T-helper 2 cell treated with Interferon-gamma antibody and Interleukin-4, amounts not matched to agents 5 μg/mL and 100 μg/mL, for 36 hours (primary cell): ENCODE results near the gene OASL.
"Not testable (repeated sequence)": the region's sequence is repeated elsewhere in the genome, so short reads cannot be mapped to it uniquely, and the experiment has no call there.

Experiments used
- DNase-seq: peaks from one replicate; pipeline ENCODE4 v3.0.0; 2021; ENCODE audit warnings: low spot score
- H3K27ac Mint-ChIP-seq: one replicate; pipeline ENCODE4 v1.8.0; 2021; ENCODE audit warnings: mild to moderate bottlenecking, mixed read lengths
- H3K27me3 Mint-ChIP-seq: one replicate; pipeline ENCODE4 v1.8.0; 2021; ENCODE audit warnings: low read depth, mixed read lengths
- H3K36me3 Mint-ChIP-seq: one replicate; pipeline ENCODE4 v1.8.0; 2021; ENCODE audit warnings: low read depth, mixed read lengths
- H3K4me1 Mint-ChIP-seq: one replicate; pipeline ENCODE4 v1.8.0; 2021; ENCODE audit warnings: low read depth, mixed read lengths
- H3K4me3 Mint-ChIP-seq: one replicate; pipeline ENCODE4 v1.8.0; 2022; ENCODE audit warnings: mild to moderate bottlenecking, moderate library complexity, mixed read lengths
- H3K9me3 Mint-ChIP-seq: one replicate; pipeline ENCODE4 v1.8.0; 2021; ENCODE audit warnings: mixed read lengths

OASL gene, protein sequence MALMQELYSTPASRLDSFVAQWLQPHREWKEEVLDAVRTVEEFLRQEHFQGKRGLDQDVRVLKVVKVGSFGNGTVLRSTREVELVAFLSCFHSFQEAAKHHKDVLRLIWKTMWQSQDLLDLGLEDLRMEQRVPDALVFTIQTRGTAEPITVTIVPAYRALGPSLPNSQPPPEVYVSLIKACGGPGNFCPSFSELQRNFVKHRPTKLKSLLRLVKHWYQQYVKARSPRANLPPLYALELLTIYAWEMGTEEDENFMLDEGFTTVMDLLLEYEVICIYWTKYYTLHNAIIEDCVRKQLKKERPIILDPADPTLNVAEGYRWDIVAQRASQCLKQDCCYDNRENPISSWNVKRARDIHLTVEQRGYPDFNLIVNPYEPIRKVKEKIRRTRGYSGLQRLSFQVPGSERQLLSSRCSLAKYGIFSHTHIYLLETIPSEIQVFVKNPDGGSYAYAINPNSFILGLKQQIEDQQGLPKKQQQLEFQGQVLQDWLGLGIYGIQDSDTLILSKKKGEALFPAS

DNA sequence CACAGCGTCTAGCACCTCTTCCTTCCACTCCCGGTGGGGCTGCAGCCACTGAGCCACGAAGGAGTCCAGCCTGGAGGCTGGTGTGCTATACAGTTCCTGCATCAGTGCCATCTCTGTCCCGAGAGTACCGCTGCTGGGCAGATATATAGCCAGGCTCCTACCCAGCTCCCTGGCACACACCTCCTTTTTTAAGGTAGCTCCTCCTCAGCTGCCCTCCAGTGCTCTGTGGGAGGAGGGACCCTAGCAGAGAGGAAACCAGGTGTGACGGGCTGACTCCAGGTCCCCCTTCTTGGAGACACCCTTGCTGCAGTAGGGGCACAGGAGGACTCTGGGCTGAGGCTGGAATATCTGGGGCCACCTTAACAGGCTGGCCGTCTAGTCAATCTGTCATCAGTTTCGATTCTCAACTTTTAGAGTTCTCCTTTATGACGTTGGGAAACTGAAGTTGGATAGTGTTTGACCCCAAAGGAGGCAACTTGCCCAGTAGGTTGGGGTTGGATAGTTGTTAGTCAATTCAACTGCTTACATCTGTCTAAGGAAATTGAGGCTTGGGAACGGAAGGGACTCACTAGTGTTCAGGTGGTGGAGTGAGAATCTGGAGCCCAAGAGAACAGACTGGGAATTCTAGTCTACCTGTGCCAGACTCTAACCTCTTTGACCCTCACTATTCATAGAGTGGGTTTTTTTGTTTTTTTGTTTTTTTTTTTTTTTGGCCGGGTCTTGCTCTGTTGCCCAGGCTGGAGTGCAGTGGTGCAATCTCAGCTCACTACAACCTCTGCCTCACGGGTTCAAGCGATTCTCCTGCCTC is at the start of gene OASL:
TSS of gene OASL (minus strand) at position 386 of the 808 bp plus-strand sequence. CDS start at position 111, 275 bp downstream.
- H3K4me3 Mint-ChIP-seq = peak within 1 kb of the TSS; percentile 94
- H3K27ac Mint-ChIP-seq = peak within 1 kb of the TSS; percentile 89
- H3K4me1 Mint-ChIP-seq = peaks cover 35% of the 10 kb centered on the region
- peaks cover 14% of the 10 kb centered on the region for H3K36me3 Mint-ChIP-seq
- DNase-seq = peak; percentile 36
- peaks cover 15% of the 10 kb centered on the region for H3K27me3 Mint-ChIP-seq
- no peaks in the 10 kb centered on the region for H3K9me3 Mint-ChIP-seq

DNA sequence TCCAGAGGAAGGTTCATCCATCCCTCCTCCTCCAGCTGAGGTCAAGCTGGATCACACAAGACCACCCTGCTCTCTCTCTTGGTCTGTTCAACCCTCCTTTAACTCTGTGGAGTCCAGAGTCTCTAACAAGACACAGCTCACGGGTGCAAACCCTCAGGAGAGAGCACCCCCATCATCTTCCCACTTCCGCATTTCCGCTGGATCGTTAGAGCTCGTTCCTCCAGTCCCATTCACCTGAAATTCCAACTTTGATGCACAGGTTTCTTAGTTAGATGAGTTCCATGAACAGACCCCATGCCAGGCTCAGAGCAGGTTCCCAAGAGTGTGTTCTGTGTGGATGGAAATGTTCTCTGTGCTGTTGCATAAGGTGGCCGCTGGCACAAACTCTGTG is 49.1 kb upstream of the OASL start:
- Mint-ChIP-seq H3K4me3 (no peak overlapping the region), H3K27me3 (no peaks in the 10 kb centered on the region), H3K9me3 (no peaks in the 10 kb centered on the region), H3K4me1 (peaks cover 31% of the 10 kb centered on the region), H3K36me3 (peaks cover 2% of the 10 kb centered on the region), H3K27ac (peak overlapping the region; percentile 57)
- no peak for DNase-seq

DNA sequence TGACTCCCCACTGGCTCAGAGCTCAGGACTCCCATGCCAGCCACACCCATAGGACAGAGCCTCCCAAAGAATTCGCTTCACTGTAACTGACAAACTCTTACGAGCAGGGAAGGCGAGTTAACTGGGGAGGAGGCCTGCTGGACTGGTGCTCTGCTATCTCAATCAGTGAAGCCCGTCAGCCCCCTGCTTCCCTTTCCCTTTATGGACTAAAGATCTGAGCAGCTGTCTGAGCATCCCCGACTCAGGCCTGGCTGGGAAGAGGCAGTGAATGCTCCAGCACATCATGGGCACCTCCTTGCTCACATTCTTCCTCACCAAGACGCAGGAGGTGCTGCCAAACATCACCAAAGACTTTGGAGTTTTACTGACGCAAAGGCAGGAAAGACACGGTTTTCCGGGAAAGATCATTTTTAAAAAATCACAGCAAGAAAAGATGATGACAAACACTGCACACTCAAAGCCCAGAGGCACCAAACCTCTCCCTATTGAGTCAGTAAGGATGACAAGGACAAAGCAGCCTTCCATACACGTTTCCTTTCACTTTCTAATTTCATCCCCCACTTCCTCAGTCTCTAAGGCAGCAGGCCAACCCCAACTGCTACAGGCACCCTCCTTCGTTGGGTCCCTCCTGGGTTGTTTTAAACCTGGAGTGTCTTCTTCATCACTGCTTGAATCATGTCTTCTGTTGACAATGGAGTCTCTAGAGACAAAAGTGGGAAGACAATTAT is 48.6 kb upstream of the OASL start:
- H3K9me3 Mint-ChIP-seq = no peaks in the 10 kb centered on the region
- H3K27ac Mint-ChIP-seq = peak overlapping the region; percentile 23
- no peak for DNase-seq
- peaks cover 27% of the 10 kb centered on the region for H3K4me1 Mint-ChIP-seq
- H3K4me3 Mint-ChIP-seq = peak overlapping the region; percentile 9
- peaks cover 2% of the 10 kb centered on the region for H3K27me3 Mint-ChIP-seq
- peaks cover 2% of the 10 kb centered on the region for H3K36me3 Mint-ChIP-seq

DNA sequence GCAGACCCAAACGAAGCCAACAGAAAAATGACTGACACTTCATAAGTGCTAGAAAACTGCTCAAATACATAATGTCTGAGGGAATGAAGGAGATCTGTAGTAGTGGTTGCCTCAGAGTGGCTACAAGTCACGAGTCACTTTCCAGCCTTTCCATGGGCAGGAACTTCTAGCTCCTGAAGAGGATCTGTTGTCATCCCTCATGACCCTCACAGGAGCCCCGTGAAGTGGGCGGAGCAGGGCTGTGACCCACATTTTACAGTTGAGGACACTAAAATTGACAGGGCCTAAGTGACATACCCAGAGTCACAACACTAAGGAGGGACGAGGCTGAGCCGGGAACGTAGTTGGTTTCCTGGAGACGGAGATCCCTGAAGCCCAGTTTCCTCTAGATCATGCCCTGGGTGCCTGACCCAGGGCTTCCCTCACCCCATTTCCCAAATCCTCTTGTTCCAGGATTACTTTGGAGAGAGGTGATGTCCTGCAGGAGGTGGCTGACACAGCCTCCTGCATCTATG is 47.8 kb upstream of the OASL start:
- H3K4me1 Mint-ChIP-seq = peaks cover 19% of the 10 kb centered on the region
- H3K4me3 Mint-ChIP-seq = no peak overlapping the region
- H3K36me3 Mint-ChIP-seq = no peaks in the 10 kb centered on the region
- no peaks in the 10 kb centered on the region for H3K9me3 Mint-ChIP-seq
- peaks cover 7% of the 10 kb centered on the region for H3K27me3 Mint-ChIP-seq
- H3K27ac Mint-ChIP-seq = no peak overlapping the region
- DNase-seq = no peak

DNA sequence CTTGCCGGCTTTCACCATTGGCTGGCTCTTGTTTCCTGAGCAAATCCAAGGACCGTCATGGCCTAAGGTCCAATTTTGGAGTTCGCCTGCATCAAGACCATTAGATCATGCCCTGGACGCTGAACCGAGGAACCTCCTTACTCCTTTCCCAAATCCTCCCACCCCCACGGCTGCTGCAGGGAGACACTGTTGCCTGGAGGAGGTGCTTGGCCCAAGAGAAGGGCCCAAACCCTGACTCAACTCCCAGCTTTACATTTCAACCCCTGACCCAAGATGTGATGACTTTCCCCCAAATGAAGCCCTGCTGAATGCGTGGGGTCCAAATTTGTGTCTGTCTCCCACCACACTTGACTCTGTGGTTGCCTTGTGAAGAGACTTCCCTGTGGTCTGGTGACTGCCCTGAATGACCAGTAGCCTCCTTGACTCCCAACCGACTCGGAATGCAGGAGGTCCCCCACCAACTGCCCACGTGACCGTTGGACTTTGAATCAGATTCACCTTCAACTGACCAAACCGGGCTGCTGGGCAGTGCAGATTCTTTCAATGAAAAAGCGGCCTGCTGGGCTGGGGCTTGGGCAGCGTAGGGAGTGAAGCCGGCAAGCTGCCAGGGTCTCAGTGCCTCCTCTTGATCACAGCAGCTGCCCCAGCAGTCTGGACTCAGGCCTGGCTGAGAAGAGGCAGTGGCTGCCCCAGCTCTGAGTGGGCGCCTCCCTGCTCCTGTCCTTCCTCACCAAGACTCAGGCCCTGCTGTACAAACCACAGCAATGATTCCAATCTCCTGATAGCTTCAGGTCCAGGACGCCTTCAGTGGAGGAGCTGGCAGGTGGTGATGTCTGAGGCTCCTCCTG is 46.7 kb upstream of the OASL start:
- H3K36me3 Mint-ChIP-seq = no peaks in the 10 kb centered on the region
- DNase-seq = no peak
- no peak overlapping the region for H3K27ac Mint-ChIP-seq

DNA sequence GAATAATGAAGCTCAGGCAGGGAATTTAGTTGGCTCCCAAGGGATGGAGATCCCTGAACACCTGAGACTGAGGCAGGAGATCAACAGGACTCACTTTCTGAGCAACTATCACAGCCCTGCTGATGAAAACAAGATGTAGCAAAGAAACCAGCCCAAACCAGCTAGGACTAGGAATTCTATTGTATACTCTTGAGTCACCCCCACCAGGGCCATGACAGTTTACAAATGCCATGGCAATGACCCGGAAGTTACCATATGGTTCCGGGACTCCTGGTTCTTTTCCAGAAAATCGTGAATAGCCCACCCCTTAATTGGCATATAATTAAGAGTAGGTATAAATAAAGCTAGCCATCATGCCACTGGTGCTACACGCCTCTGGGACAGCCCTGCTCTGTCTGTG is 46.0 kb upstream of the OASL start:
- DNase-seq = no peak
- Mint-ChIP-seq H3K27ac (no peak overlapping the region), H3K36me3 (no peaks in the 10 kb centered on the region), H3K9me3 (no peaks in the 10 kb centered on the region), H3K4me1 (peaks cover 18% of the 10 kb centered on the region), H3K4me3 (no peak overlapping the region), H3K27me3 (peaks cover 16% of the 10 kb centered on the region)

More for the DNA sequence above, 46.7 kb upstream of the OASL start:
- Mint-ChIP-seq H3K27me3 (peaks cover 11% of the 10 kb centered on the region), H3K9me3 (no peaks in the 10 kb centered on the region), H3K4me1 (peaks cover 18% of the 10 kb centered on the region), H3K4me3 (no peak overlapping the region)

DNA sequence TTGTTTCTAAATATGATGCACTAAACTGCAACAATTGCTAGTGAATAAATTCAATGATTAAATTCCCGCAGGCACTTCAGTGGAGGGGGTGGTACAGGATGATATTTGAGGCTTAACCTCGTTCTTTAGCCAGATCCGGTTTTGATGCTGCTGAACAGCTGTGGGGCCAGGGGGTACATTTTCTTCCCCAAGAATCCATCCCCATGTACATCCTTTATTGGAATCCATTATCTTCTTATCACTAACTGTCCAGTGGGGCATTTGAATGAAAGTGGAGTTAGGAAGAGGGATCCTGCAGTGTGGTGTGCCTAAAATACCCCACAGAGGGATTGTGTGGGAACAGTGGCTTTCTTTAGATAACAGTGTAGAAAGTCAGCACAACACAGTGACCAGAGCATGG is 45.2 kb upstream of the OASL start:
- H3K9me3 Mint-ChIP-seq = no peaks in the 10 kb centered on the region
- peaks cover 16% of the 10 kb centered on the region for H3K4me1 Mint-ChIP-seq
- H3K36me3 Mint-ChIP-seq = no peaks in the 10 kb centered on the region
- no peak overlapping the region for H3K27ac Mint-ChIP-seq
- no peak for DNase-seq
- H3K27me3 Mint-ChIP-seq = peaks cover 16% of the 10 kb centered on the region
- no peak overlapping the region for H3K4me3 Mint-ChIP-seq

DNA sequence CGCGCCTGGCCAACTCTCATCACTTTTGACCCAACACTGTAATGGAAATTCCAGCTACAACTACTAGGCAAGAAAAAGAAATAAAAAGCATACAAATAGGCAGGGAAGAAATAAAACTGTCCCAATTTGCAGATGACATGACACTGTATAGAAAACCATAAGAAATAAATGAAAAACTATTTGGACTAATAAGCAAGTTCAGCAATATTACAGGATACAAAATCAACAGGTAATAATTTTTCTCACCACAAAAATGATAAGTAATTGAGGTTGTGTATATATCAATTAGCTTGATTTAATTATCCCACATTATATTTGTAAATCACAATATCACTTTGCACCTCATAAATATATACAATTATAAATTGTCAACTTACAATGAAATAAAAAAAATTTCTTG is 41.9 kb upstream of the OASL start:
- H3K27me3 Mint-ChIP-seq = peaks cover 16% of the 10 kb centered on the region
- no peaks in the 10 kb centered on the region for H3K36me3 Mint-ChIP-seq

DNA sequence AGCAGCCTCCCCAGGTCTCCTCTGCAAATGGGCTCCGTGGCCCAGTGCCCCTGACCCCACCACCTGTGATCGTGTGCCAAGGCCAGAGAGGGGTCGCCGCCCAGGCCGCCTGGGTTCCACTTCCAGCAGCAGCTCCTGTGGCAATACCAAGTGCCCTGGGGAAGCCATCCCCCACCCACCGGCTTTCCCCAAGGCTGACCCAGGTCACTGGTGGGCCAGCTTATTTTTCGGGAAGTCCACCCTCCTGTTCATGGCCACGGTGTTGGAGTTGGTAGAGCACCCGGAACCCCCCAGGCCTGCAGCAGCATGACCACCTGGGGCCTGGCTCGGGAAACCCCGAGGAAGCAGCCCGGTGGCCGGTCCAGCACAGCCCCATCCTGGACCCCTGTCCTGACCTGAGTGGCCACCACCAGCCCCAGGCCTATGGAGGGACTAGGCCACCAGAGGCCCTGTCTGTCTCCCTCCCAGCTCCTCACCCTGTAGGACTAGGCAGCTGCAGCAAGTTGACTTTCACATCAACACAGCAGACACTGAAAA is 40.8 kb upstream of the OASL start:
- Mint-ChIP-seq H3K27ac (no peak overlapping the region), H3K27me3 (peaks cover 16% of the 10 kb centered on the region), H3K9me3 (peaks cover under 1% of the 10 kb centered on the region), H3K4me3 (no peak overlapping the region), H3K4me1 (no peaks in the 10 kb centered on the region), H3K36me3 (no peaks in the 10 kb centered on the region)
- DNase-seq = peak; percentile 2

More for the DNA sequence above, 41.9 kb upstream of the OASL start:
- Mint-ChIP-seq H3K27ac (no peak overlapping the region), H3K4me3 (no peak overlapping the region), H3K4me1 (no peaks in the 10 kb centered on the region), H3K9me3 (no peaks in the 10 kb centered on the region)
- no peak for DNase-seq

DNA sequence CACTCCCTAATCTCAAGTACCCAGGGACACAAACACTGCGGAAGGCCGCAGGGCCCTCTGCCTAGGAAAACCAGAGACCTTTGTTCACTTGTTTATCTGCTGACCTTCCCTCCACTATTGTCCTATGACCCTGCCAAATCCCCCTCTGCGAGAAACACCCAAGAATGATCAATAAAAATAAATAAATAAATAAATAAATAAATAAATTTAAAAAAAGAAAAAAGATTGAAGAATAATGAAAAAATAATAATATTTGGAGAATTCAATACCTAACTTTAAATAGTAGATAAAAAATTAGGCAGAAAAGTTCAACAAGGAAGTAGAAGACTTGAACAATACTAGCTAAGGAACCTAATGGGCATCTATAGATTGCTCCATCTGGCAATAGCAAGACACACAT is 38.4 kb upstream of the OASL start:
- peaks cover 21% of the 10 kb centered on the region for H3K27me3 Mint-ChIP-seq

DNA sequence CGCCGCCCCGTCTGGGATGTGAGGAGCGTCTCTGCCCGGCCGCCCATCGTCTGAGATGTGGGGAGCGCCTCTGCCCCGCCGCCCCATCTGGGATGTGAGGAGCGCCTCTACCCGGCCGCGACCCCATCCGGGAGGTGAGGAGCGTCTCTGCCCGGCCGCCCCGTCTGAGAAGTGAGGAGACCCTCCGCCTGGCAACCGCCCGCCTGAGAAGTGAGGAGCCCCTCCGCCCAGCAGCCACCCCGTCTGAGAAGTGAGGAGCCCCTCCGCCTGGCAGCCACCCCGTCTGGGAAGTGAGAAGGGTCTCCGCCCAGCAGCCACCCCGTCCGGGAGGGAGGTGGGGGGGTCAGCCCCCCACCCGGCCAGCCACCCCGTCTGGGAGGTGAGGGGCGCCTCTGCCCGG is 36.9 kb upstream of the OASL start:
- H3K4me1 Mint-ChIP-seq, H3K36me3 Mint-ChIP-seq, DNase-seq, H3K4me3 Mint-ChIP-seq, H3K27ac Mint-ChIP-seq: not testable (repeated sequence)
- Mint-ChIP-seq H3K9me3 (peaks cover 11% of the 10 kb centered on the region), H3K27me3 (peaks cover 12% of the 10 kb centered on the region)

More for the DNA sequence above, 38.4 kb upstream of the OASL start:
- not testable (repeated sequence) for H3K36me3 Mint-ChIP-seq, H3K4me3 Mint-ChIP-seq, H3K27ac Mint-ChIP-seq, DNase-seq, H3K4me1 Mint-ChIP-seq
- peaks cover 11% of the 10 kb centered on the region for H3K9me3 Mint-ChIP-seq

DNA sequence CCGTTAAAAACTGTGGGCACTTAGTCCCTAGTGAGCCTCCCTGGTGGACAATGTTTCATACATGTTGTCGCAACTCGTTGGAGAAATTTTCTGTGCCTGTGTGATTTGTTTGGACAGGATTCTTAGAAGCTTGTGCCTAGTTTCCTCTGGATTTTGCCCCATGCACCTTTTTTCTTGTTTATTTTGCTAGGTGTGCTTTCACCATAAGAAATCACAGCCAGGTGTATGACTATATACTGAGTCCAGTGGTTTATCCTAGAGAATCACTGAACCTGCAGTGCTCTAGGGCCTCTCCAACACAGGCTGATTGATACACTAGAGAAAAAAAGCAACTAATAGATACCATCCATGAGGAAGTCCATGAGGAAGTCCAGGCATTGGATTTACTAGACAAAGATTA is 33.1 kb upstream of the OASL start:
- no peaks in the 10 kb centered on the region for H3K4me1 Mint-ChIP-seq
- no peak for DNase-seq
- peaks cover 9% of the 10 kb centered on the region for H3K27me3 Mint-ChIP-seq
- no peaks in the 10 kb centered on the region for H3K36me3 Mint-ChIP-seq
- H3K9me3 Mint-ChIP-seq = peaks cover 11% of the 10 kb centered on the region
- no peak overlapping the region for H3K4me3 Mint-ChIP-seq
- no peak overlapping the region for H3K27ac Mint-ChIP-seq

DNA sequence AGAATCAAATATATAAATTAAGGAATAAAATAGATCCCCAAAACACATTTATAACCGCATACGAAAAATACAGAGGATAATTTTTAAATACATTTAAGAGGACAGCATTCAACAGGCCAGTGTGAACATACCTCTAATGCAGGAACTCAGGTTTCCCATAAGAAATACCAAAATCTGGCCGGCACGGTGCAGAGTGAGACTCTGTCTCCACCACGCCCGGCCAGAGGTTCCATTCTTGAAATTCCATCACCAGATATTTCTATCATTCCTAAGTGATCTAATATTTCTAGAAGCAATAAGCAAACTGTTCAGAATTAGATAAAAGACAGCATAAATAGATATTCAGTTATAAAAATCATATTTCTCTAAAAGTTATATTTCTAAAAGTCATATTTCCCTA is 30.2 kb upstream of the OASL start:
- DNase-seq = no peak
- H3K27me3 Mint-ChIP-seq = peaks cover 9% of the 10 kb centered on the region
- H3K27ac Mint-ChIP-seq = no peak overlapping the region
- H3K36me3 Mint-ChIP-seq = no peaks in the 10 kb centered on the region
- peaks cover 7% of the 10 kb centered on the region for H3K9me3 Mint-ChIP-seq
- no peak overlapping the region for H3K4me3 Mint-ChIP-seq
- H3K4me1 Mint-ChIP-seq = peaks cover 1% of the 10 kb centered on the region
